ENCODE data around the gene CGB5. TPM values are rescaled to one million over a fixed set of nuclear protein-coding genes. Genes with fewer than 3 reads are reported as not detected.
"Not testable (repeated sequence)": the region's sequence is repeated elsewhere in the genome, so short reads cannot be mapped to it uniquely, and the experiment has no call there.

The CGB5 gene
- total RNA-seq, 1 donor from 2014 or later: not detected

GRCh38 chr19:49020931-49021895 lies 22.4 kb upstream of the CGB5 start:
- intact Hi-C loops (cut with micrococcal nuclease): no loop called here

- intact Hi-C loops (cut with micrococcal nuclease): no loop called here
Observed at GRCh38 chr19:49022116-49022515, 21.5 kb upstream of the CGB5 start.

- intact Hi-C loops (cut with micrococcal nuclease): not testable (repeated sequence)
Observed at GRCh38 chr19:49024233-49024632, 19.4 kb upstream of the CGB5 start, which contains the start of gene CGB3. Gene CGB3 (minus strand): TSS chr19:49024333. CDS start chr19:49023971, 362 bp downstream.

- intact Hi-C loops (cut with micrococcal nuclease): not testable (repeated sequence)
Observed at GRCh38 chr19:49025088-49025487, 18.6 kb upstream of the CGB5 start.

- intact Hi-C loops (cut with micrococcal nuclease): not testable (repeated sequence)
Observed at GRCh38 chr19:49025599-49025998, 18.0 kb upstream of the CGB5 start.

- intact Hi-C loops (cut with micrococcal nuclease): not testable (repeated sequence)
Observed at GRCh38 chr19:49028686-49029085, 15.0 kb upstream of the CGB5 start.

- intact Hi-C loops (cut with micrococcal nuclease): not testable (repeated sequence)
Observed at GRCh38 chr19:49029749-49030148, 13.9 kb upstream of the CGB5 start.

- intact Hi-C loops (cut with micrococcal nuclease): not testable (repeated sequence)
Observed at GRCh38 chr19:49030323-49030722, 13.3 kb upstream of the CGB5 start.

- intact Hi-C loops (cut with micrococcal nuclease): not testable (repeated sequence)
Observed at GRCh38 chr19:49031642-49032301, 11.9 kb upstream of the CGB5 start, which contains the start of gene CGB2. Gene CGB2 (plus strand): TSS chr19:49031890. CDS start chr19:49032096, 206 bp downstream.

- intact Hi-C loops (cut with micrococcal nuclease): not testable (repeated sequence)
Observed at GRCh38 chr19:49036815-49037214, 6.8 kb upstream of the CGB5 start, which contains the start of gene CGB1. Gene CGB1 (minus strand): TSS chr19:49036895. CDS start chr19:49036711, 184 bp downstream.

- intact Hi-C loops (cut with micrococcal nuclease): not testable (repeated sequence)
Observed at GRCh38 chr19:49038111-49038510, 5.5 kb upstream of the CGB5 start.

- intact Hi-C loops (cut with micrococcal nuclease): not testable (repeated sequence)
Observed at GRCh38 chr19:49038557-49039276, 4.9 kb upstream of the CGB5 start.

GRCh38 chr19:49039736-49040135 lies 3.9 kb upstream of the CGB5 start:
- intact Hi-C loops (cut with micrococcal nuclease): not testable (repeated sequence)

GRCh38 chr19:49042177-49042576 lies 1.5 kb upstream of the CGB5 start:
- intact Hi-C loops (cut with micrococcal nuclease): no loop called here

- intact Hi-C loops (cut with micrococcal nuclease): not testable (repeated sequence)
Observed at GRCh38 chr19:49042666-49043065, 982 bp upstream of the CGB5 start.

GRCh38 chr19:49049011-49049410 lies 5.4 kb downstream of the CGB5 start, which contains the start of gene CGB8:
Gene CGB8 (minus strand): TSS chr19:49049111. CDS start chr19:49048739, 372 bp downstream.
- intact Hi-C loops (cut with micrococcal nuclease): not testable (repeated sequence)

GRCh38 chr19:49049834-49050233 lies 6.2 kb downstream of the CGB5 start:
- intact Hi-C loops (cut with micrococcal nuclease): not testable (repeated sequence)

GRCh38 chr19:49050376-49051033 lies 6.9 kb downstream of the CGB5 start:
- intact Hi-C loops (cut with micrococcal nuclease): not testable (repeated sequence)

- intact Hi-C loops (cut with micrococcal nuclease): no loop called here
Observed at GRCh38 chr19:49056101-49056901, 12.7 kb downstream of the CGB5 start.

Measured in T-helper 2 cell treated with Interferon-gamma antibody and Interleukin-4, amounts not matched to agents 100 ng/mL and 5 ng/mL, for 36 hours (primary cell).